GM21423 (cell line): ENCODE results near the gene FAHD1.

ENCODE experiments used
- ATAC-seq: cut with Tn5 transposase; IDR thresholded peaks from one replicate; pipeline ENCODE4 v1.9.1; 2021; ENCODE audit warnings: mild to moderate bottlenecking, moderate library complexity; ENCODE audit not compliant: unreplicated experiment

Gene FAHD1

GRCh38 chr16:1878256-1878655 lies 51.2 kb downstream of the FAHD1 start:
- ATAC-seq, result no peak
